Skeletal muscle satellite cell (primary cell): ENCODE results near the gene MFSD11.
A peak's percentile ranks its signal among the peaks of the same experiment; 100 is the strongest.
"Not testable (repeated sequence)": the region's sequence is repeated elsewhere in the genome, so short reads cannot be mapped to it uniquely, and the experiment has no call there.

Source experiments
- H3K27me3 ChIP-seq: 2 replicates; pipeline ENCODE4 v1.7.0; 2013; ENCODE audit warnings: low read length; ENCODE audit not compliant: control insufficient read depth, insufficient read depth
- H3K36me3 ChIP-seq: 2 replicates; pipeline ENCODE4 v1.7.0; 2013; ENCODE audit warnings: mild to moderate bottlenecking, control low read depth, low read length; ENCODE audit not compliant: insufficient read depth
- H3K4me1 ChIP-seq: 2 replicates; pipeline ENCODE4 v1.7.0; 2013; ENCODE audit warnings: low read length; ENCODE audit not compliant: control insufficient read depth, insufficient read depth
- H3K4me2 ChIP-seq: 2 replicates; pipeline ENCODE4 v1.7.0; 2013; ENCODE audit warnings: mild to moderate bottlenecking, low read length
- H3K4me3 ChIP-seq: 2 replicates; pipeline ENCODE4 v1.7.0; 2013; ENCODE audit warnings: low read length
- H3K9ac ChIP-seq: 2 replicates; pipeline ENCODE4 v1.7.0; 2013; ENCODE audit warnings: mild to moderate bottlenecking, low read depth, low read length, moderate library complexity
- H3K9me3 ChIP-seq: replicated peaks from 2 replicates; pipeline ENCODE4 v1.7.0; 2013; ENCODE audit warnings: mild to moderate bottlenecking, control low read depth, low read length

The MFSD11 gene

GRCh38 chr17:76740329-76741118 is 2.6 kb downstream of the MFSD11 start:
- H3K4me3 ChIP-seq = peak overlapping the region; percentile 7

GRCh38 chr17:76742958-76743357 is 5.0 kb downstream of the MFSD11 start:
- peaks cover 30% of the 10 kb centered on the region for H3K36me3 ChIP-seq

More at GRCh38 chr17:76740329-76741118, 2.6 kb downstream of the MFSD11 start:
- Histone ChIP-seq H3K4me2 (peak overlapping the region; percentile 64), H3K9me3 (no peaks in the 10 kb centered on the region), H3K9ac (no peak overlapping the region), H3K27me3 (no peaks in the 10 kb centered on the region), H3K36me3 (peaks cover 40% of the 10 kb centered on the region), H3K4me1 (peaks cover 18% of the 10 kb centered on the region)

GRCh38 chr17:76744747-76745146 is 6.8 kb downstream of the MFSD11 start:
- peaks cover 30% of the 10 kb centered on the region for H3K36me3 ChIP-seq
- H3K27me3 ChIP-seq = no peaks in the 10 kb centered on the region
- H3K4me1 ChIP-seq = peaks cover 8% of the 10 kb centered on the region
- no peak overlapping the region for H3K4me3 ChIP-seq
- H3K9me3 ChIP-seq = no peaks in the 10 kb centered on the region
- no peak overlapping the region for H3K9ac ChIP-seq
- H3K4me2 ChIP-seq = no peak overlapping the region

More at GRCh38 chr17:76742958-76743357, 5.0 kb downstream of the MFSD11 start:
- Histone ChIP-seq H3K4me1 (peaks cover 18% of the 10 kb centered on the region), H3K4me2 (no peak overlapping the region), H3K9me3 (no peaks in the 10 kb centered on the region), H3K27me3 (no peaks in the 10 kb centered on the region), H3K9ac (no peak overlapping the region), H3K4me3 (no peak overlapping the region)

GRCh38 chr17:76745785-76746184 is 7.9 kb downstream of the MFSD11 start:
- H3K4me2 ChIP-seq, H3K4me3 ChIP-seq, H3K9ac ChIP-seq, H3K27me3 ChIP-seq, H3K4me1 ChIP-seq, H3K9me3 ChIP-seq: not testable (repeated sequence)
- H3K36me3 ChIP-seq = peaks cover 30% of the 10 kb centered on the region

GRCh38 chr17:76747716-76748363 is 9.9 kb downstream of the MFSD11 start:
- H3K4me2 ChIP-seq = no peak overlapping the region
- H3K4me1 ChIP-seq = peaks cover under 1% of the 10 kb centered on the region
- no peaks in the 10 kb centered on the region for H3K9me3 ChIP-seq
- H3K9ac ChIP-seq = no peak overlapping the region
- peaks cover 21% of the 10 kb centered on the region for H3K36me3 ChIP-seq
- H3K4me3 ChIP-seq = no peak overlapping the region
- no peaks in the 10 kb centered on the region for H3K27me3 ChIP-seq

GRCh38 chr17:76748657-76749056 is 10.7 kb downstream of the MFSD11 start:
- Histone ChIP-seq H3K9ac (no peak overlapping the region), H3K4me3 (no peak overlapping the region), H3K4me1 (no peaks in the 10 kb centered on the region), H3K27me3 (no peaks in the 10 kb centered on the region), H3K4me2 (no peak overlapping the region), H3K9me3 (no peaks in the 10 kb centered on the region), H3K36me3 (peaks cover 19% of the 10 kb centered on the region)

- Histone ChIP-seq H3K9me3 (no peaks in the 10 kb centered on the region), H3K9ac (no peak overlapping the region), H3K4me3 (no peak overlapping the region), H3K4me1 (no peaks in the 10 kb centered on the region), H3K4me2 (no peak overlapping the region), H3K36me3 (peaks cover 9% of the 10 kb centered on the region), H3K27me3 (no peaks in the 10 kb centered on the region)
Observed at GRCh38 chr17:76751416-76751993, 13.6 kb downstream of the MFSD11 start.

GRCh38 chr17:76752006-76752405 is 14.1 kb downstream of the MFSD11 start:
- H3K36me3 ChIP-seq = peaks cover 12% of the 10 kb centered on the region

GRCh38 chr17:76753061-76753961 is 15.4 kb downstream of the MFSD11 start:
- H3K36me3 ChIP-seq = peaks cover 19% of the 10 kb centered on the region
- H3K4me2 ChIP-seq = no peak overlapping the region
- H3K4me3 ChIP-seq = no peak overlapping the region
- H3K9ac ChIP-seq = no peak overlapping the region
- H3K27me3 ChIP-seq = no peaks in the 10 kb centered on the region
- no peaks in the 10 kb centered on the region for H3K9me3 ChIP-seq
- H3K4me1 ChIP-seq = no peaks in the 10 kb centered on the region

More at GRCh38 chr17:76752006-76752405, 14.1 kb downstream of the MFSD11 start:
- Histone ChIP-seq H3K9me3 (no peaks in the 10 kb centered on the region), H3K27me3 (no peaks in the 10 kb centered on the region), H3K4me1 (no peaks in the 10 kb centered on the region), H3K9ac (no peak overlapping the region), H3K4me3 (no peak overlapping the region), H3K4me2 (no peak overlapping the region)

GRCh38 chr17:76755285-76755684 is 17.4 kb downstream of the MFSD11 start:
- Histone ChIP-seq H3K9me3 (no peaks in the 10 kb centered on the region), H3K4me1 (no peaks in the 10 kb centered on the region), H3K9ac (no peak overlapping the region), H3K36me3 (peaks cover 21% of the 10 kb centered on the region), H3K4me2 (no peak overlapping the region), H3K27me3 (no peaks in the 10 kb centered on the region), H3K4me3 (no peak overlapping the region)

GRCh38 chr17:76757256-76757655 is 19.3 kb downstream of the MFSD11 start:
- Histone ChIP-seq H3K36me3 (peaks cover 22% of the 10 kb centered on the region), H3K9ac (no peak overlapping the region), H3K27me3 (no peaks in the 10 kb centered on the region)

More at GRCh38 chr17:76757256-76757655, 19.3 kb downstream of the MFSD11 start:
- Histone ChIP-seq H3K4me3 (no peak overlapping the region), H3K4me1 (no peaks in the 10 kb centered on the region), H3K9me3 (no peaks in the 10 kb centered on the region), H3K4me2 (no peak overlapping the region)
